ENCODE data around the gene SULT4A1.

Gene SULT4A1

DNA sequence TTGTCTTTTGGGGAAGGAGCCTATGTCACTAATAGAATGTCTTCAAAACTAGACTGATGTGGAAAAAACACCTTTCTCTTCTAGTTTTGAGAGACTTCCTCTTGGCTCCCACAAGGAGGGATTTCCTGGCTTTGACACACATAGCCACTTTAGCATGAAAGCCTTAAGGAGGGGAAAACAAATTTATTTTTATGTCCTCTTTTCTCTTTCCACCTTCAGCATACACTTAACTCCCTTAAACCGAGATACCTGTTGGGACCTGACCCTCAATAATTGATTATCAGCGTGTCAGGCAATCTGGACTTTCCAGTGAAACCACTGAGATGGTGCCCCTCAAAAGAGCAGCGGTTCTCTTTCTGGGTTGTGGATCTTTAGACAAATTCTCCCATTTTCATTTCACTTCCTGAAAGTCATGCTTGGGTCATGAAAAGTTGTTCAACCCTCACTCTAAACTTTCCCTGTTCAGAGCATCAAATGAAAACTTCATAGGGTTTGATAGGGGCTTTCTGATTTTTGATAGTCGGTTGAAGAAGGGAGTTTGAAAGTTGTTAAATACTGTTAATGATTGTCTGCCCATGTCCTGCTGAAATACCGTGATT is 59.3 kb downstream of the SULT4A1 start:
- DNase-seq (ENCODE audit: extremely low read depth, insufficient read length), result no peak
- no peak for TF ChIP-seq CTCF (IDR thresholded peaks at IDR 0.05; ENCODE audit: insufficient read depth, low read length, poor library complexity, severe bottlenecking)
- no peaks in the 10 kb centered on the region for H3K36me3 ChIP-seq (ENCODE audit: control insufficient read depth, insufficient read depth, low read length)
- H3K4me3 ChIP-seq (replicated peaks; ENCODE audit: low read depth, low read length), result no peak overlapping the region
- no peaks in the 10 kb centered on the region for H3K27me3 ChIP-seq (replicated peaks; ENCODE audit: control insufficient read depth, insufficient read depth, low read length)

DNA sequence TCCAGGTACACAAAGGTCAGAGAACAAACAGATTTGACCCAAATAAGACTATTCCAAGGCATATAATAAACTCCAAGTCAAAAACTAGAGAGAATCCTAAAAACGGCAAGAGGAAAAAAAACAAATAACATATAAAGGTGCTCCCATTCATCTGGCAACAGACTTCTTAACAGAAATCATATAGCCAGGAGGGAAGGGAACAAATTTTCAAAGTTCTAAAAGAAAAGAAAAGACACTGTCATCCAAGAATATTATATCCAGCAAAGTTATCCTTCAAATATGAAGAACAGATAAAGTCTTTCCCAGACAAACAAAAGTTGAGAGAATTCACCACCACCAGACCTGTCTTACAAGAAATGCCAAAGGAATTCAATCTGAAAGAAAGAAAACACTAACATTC is 61.3 kb downstream of the SULT4A1 start:
- DNase-seq (ENCODE audit: extremely low read depth, insufficient read length), result no peak
- no peaks in the 10 kb centered on the region for H3K27me3 ChIP-seq (replicated peaks; ENCODE audit: control insufficient read depth, insufficient read depth, low read length)
- TF ChIP-seq CTCF (IDR thresholded peaks at IDR 0.05; ENCODE audit: insufficient read depth, low read length, poor library complexity, severe bottlenecking), result no peak
- H3K4me3 ChIP-seq (replicated peaks; ENCODE audit: low read depth, low read length), result no peak overlapping the region
- H3K36me3 ChIP-seq (ENCODE audit: control insufficient read depth, insufficient read depth, low read length), result no peaks in the 10 kb centered on the region

- Histone ChIP-seq H3K4me3 (replicated peaks; ENCODE audit: low read depth, low read length) (no peak overlapping the region), H3K27me3 (replicated peaks; ENCODE audit: control insufficient read depth, insufficient read depth, low read length) (no peaks in the 10 kb centered on the region; the same call in 1 of the 2 replicates), H3K36me3 (ENCODE audit: control insufficient read depth, insufficient read depth, low read length) (no peaks in the 10 kb centered on the region)
- TF ChIP-seq CTCF (IDR thresholded peaks at IDR 0.05; ENCODE audit: insufficient read depth, low read length, poor library complexity, severe bottlenecking), result no peak
- DNase-seq (ENCODE audit: extremely low read depth, insufficient read length), result peak; percentile 50
These were observed 63.8 kb downstream of the SULT4A1 start for GRCh38 chr22:43798492-43798891.

- no peak for DNase-seq (ENCODE audit: extremely low read depth, insufficient read length)
- no peak for TF ChIP-seq CTCF (IDR thresholded peaks at IDR 0.05; ENCODE audit: insufficient read depth, low read length, poor library complexity, severe bottlenecking)
These were observed 65.7 kb downstream of the SULT4A1 start for GRCh38 chr22:43796567-43796966.

GRCh38 chr22:43795320-43795719 is 67.0 kb downstream of the SULT4A1 start:
- Histone ChIP-seq H3K36me3 (ENCODE audit: control insufficient read depth, insufficient read depth, low read length) (no peaks in the 10 kb centered on the region), H3K27me3 (replicated peaks; ENCODE audit: control insufficient read depth, insufficient read depth, low read length) (no peaks in the 10 kb centered on the region; the same call in 1 of the 2 replicates), H3K4me3 (replicated peaks; ENCODE audit: low read depth, low read length) (no peak overlapping the region)
- no peak for TF ChIP-seq CTCF (IDR thresholded peaks at IDR 0.05; ENCODE audit: insufficient read depth, low read length, poor library complexity, severe bottlenecking)
- DNase-seq (ENCODE audit: extremely low read depth, insufficient read length), result no peak

More at GRCh38 chr22:43796567-43796966, 65.7 kb downstream of the SULT4A1 start:
- no peaks in the 10 kb centered on the region; the same call in 1 of the 2 replicates for H3K27me3 ChIP-seq (replicated peaks; ENCODE audit: control insufficient read depth, insufficient read depth, low read length)
- no peak overlapping the region for H3K4me3 ChIP-seq (replicated peaks; ENCODE audit: low read depth, low read length)
- H3K36me3 ChIP-seq (ENCODE audit: control insufficient read depth, insufficient read depth, low read length), result no peaks in the 10 kb centered on the region

DNA sequence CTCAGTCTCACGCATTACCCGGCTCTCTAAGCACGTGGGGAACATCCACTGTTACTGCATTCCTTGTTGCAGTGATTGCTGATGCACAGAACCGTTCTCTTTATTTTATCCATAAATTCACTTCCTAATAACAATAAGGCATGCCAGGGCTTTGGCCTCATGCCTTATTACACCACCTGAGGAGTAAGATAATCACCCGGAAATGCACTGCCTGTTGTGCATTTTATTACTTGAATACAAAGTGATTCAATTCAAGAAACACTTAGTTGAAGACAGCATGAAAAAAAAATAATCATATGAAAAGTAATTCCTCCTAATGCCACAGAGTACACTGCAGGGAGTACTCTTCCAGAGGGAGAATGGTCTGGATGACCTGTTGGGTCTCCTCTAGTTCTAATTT is 69.4 kb downstream of the SULT4A1 start:
- TF ChIP-seq CTCF (IDR thresholded peaks at IDR 0.05; ENCODE audit: insufficient read depth, low read length, poor library complexity, severe bottlenecking), result no peak
- no peak overlapping the region for H3K4me3 ChIP-seq (replicated peaks; ENCODE audit: low read depth, low read length)
- DNase-seq (ENCODE audit: extremely low read depth, insufficient read length), result no peak
- no peaks in the 10 kb centered on the region for H3K36me3 ChIP-seq (ENCODE audit: control insufficient read depth, insufficient read depth, low read length)
- no peaks in the 10 kb centered on the region; the same call in 1 of the 2 replicates for H3K27me3 ChIP-seq (replicated peaks; ENCODE audit: control insufficient read depth, insufficient read depth, low read length)
